HG03108 (cell line): ENCODE measurements around the gene IL1R2.
"Not testable (repeated sequence)": the region's sequence is repeated elsewhere in the genome, so short reads cannot be mapped to it uniquely, and the experiment has no call there.

Source experiments
- ATAC-seq: cut with Tn5 transposase; IDR thresholded peaks from one replicate; pipeline ENCODE4 v1.9.1; 2021; ENCODE audit warnings: moderate library complexity; ENCODE audit not compliant: unreplicated experiment

Gene IL1R2

DNA sequence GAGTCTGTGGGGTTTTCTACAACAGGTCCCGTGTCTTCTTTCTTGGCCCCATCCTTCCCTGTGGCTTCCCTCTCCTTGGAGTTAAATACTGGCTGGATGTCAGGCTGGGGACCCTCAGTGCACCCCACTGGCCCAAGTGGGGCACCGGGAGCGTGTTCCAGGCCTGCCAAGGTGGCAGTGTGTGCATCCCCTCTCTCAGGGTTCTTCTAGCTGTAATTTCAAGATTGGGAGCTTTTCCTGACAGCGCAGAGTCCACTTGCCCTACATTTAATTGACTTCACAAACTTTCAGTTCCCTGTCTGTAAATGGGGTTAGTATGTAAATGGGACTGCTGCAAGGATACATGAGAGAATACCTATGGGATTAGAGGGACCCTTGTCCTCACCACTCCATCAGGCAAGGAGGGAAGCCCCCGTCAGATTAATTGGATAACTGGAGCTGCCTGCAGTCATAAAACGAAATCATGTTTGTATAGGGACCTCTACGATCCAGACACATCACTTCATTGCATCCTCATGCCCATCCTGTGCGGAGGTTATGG is 66.6 kb downstream of the IL1R2 start:
- no peak for ATAC-seq

DNA sequence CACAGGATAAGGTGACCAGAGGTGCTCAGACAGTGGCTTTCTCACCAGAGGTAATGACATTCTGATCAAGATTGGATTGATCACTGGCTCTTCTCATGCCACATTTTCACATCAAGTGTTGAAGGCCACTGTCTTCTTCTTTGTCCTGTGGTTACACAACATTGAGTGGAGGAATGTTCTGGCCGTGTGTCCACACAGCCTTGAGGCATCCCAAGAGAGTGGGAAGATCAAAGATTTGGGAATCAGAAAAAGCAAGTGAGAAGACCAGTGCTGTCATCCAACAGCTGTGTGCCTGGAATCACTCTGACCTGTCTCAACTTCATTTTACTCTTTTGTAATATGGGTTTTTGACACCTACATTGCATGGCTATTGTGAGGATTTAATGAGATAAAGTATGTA is 67.4 kb downstream of the IL1R2 start:
- ATAC-seq: no peak

DNA sequence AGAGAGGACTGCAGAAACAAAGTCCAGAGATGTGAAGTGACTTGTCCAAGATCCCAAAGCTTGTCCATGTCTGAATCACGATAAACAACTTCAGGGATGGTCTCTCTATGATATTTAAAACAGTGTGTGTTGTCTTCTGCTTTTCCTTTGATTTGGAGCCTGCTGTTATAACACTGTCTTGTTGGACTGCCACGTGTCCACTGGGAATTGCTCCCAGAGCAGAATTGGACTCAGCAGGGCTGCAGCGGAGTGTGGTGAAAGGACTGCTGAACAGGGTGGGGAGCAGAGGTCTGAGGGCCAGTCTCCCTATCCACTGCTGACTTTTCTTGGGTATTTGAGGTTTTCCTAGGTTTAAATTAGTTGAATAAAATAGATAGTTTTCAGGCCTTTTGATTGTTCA is 68.3 kb downstream of the IL1R2 start:
- no peak for ATAC-seq

DNA sequence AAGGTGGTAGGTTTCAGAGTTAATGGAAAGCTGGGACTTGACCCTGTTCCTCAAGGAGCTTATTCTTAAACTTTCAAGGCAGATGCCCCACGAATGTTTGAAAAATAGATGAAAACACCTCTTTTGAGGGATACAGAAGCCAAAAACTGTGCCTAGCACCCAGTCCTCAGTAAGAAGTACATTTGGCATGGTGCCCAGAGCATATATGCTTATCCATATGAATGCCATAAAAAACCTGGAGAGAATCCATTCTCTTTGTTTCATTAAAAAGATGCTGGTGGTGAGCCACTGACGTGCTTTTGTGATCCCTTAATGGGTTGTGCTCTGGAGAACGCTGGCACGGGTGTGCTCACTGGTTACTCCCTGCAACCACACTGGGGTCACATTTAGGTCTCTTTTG is 69.0 kb downstream of the IL1R2 start:
- no peak for ATAC-seq

DNA sequence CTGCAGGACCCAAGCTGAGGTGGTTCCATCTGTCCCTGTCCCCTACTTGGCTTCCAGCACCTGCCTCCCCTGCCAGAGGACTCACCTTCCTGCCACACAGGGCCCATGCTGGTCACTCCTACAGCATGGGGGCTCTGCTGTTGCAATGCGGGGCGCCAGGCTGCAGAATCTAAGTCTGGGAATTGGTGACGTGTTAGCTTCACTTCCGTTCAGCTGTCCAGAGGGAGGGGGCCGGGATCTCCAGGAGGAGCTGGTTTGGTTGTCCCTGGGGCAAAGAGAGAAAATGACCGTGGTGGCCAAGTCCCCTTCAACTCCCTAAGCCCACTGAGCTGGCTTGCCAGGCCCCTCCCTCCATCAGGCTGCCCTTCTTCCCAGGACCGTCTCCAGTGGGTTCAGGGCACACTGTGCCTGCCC is 69.5 kb downstream of the IL1R2 start:
- no peak for ATAC-seq

DNA sequence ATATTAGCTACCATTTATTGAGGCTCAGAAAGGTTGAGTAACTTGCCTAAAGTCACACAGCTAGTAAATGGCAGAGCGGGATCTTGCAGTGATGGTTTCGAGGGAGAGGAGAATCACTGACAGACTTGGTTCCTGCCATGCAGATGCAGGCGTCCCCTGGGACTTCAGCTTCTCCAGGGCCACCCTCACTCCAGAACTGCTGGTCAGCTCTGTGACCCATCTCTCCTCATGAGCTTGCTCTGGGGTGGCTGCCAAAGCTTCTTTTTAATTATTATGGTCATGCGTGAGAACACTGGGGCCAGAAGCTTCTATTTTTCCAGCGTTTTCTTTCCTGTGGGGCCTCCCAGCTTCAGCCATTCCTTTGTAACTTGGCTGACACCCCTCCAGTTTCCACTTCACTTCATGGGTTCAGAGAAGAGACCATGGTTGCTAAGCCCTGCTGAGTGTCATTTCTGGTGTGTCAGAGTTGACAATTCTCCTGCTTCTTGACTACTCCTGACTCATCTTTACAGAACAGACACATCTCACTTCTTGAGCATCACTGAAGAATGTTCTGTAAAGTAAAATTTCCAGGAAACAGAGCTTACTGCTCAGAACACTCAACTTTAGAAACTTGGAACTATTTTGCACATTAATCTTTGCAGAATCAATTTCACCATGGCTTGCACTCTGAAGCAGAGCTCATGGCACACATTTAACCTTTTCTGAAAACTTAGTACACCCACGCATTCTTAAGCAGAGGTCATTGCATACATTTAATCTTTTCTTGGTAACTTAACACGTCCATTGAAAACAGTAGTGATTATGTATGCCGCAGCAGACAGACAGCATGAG is 70.4 kb downstream of the IL1R2 start:
- no peak for ATAC-seq

DNA sequence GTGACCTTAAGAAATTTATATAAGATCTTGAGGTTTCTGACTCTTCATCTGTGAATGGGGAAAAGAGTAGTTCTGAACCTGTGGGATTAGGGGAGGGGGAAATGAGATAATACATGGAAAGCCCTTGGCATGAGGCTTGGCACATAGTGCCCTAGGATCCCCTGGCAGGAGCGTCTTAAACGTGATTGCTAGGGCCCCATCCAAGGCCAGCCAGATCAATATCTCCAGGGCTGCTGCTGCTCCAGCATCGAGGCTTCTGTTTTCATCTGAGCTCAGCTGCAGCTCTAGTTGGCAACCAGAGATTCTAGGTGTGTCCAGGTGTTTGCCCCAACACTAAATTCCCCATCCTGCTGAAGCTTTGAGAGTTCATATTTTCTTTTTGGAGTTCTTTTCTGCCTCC is 71.0 kb downstream of the IL1R2 start:
- no peak for ATAC-seq

DNA sequence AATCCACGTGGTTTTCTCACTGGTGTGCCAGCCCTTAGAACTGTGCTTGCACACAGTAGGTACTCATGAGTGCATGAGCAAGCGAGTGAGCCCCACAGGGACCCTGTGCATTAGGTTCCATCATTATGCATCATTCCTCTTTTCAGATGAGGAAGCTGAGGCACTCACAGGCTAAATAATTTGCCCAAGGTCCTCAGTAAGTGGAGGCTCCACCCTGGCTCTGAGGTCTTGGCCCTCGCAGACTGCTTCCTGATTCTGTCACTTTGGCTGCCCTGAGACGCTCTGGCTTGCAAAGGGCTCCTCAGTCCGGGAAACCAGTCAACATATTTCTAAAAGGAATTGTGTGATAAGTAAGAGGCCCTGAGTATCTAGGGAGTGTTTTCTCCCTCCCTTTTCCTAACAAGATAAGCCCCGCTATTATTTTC is 71.7 kb downstream of the IL1R2 start:
- ATAC-seq: no peak

DNA sequence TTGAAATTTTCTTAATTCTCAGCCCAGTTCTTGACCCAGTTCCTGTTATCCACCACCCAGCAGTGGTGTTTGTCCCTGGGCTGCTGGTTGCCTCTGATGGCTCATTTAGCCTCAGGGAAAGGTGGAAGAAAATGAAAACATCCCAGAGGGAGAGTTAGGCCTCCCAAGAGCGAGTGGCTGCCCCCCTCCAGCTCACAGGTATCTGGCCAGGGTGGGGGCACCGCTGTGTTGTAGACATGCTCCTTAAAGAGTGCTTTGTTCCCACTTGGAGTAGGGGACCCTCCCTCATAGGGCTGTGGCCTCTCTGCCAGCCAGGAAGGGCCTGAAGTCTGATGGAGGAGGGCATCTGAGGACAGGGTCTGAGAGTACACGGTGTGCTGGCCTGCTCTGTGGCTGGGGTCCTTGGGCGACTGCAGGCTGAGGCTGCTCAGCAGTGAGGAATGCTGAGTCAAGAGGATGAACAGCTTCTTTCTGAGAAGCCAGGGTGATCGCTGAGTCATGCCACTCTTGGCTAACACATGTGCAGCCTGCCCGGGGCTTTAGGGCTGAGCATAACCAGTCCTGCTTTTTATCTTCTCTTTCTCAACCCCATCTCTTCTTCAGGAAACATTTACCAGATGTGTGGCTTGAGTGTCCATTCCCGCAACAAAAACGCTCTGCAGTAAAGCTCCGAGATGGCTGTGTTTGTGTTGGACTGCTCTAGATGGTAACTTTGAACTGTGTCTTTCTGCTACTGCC is 72.3 kb downstream of the IL1R2 start:
- ATAC-seq: no peak

DNA sequence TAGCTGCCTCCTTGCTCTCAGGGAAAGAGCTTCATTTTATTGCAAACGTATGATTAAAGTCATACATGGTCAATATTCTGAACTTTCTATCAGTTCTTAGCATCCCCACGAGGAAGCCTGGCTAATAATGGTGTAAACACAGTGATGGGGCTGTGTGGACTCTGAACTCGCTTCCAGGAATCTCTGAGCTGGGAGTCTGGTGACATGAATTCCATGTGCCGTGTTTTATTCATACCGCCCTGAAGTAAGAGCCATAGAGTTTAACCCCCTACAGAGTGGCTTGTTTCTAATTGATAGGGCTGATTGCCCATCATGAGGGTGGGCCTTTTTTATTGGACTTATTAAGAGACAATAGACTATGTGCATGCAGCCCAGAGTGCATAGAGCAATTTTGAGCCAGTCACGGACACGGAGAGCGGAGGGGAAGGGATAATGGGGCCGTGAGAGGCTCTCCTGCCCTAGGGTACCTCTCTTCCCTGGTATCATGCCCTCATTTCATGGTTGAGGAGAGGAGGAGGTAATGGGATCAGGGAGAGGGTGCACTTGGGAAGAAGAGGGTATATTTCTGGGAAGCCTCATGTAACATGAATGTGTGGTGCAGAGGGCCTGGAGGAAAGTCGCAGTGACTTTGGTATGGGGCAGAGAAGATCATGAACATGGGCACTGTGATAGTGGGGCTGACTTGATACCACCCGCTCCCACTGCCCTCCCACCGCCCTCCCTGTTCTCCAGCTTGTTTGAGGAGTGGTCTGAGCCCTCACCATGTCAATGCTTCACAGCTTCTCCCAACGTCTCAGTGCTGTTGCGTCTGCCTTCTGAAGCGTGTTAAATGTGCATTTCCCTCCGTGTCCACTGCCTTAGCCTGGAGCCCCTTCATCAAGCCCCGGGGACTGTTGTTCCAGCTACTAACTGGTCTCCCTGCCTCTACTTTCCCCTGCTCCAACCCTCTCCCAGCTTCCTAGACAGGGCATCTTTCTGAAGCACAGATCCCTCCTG is 73.2 kb downstream of the IL1R2 start:
- ATAC-seq: no peak

DNA sequence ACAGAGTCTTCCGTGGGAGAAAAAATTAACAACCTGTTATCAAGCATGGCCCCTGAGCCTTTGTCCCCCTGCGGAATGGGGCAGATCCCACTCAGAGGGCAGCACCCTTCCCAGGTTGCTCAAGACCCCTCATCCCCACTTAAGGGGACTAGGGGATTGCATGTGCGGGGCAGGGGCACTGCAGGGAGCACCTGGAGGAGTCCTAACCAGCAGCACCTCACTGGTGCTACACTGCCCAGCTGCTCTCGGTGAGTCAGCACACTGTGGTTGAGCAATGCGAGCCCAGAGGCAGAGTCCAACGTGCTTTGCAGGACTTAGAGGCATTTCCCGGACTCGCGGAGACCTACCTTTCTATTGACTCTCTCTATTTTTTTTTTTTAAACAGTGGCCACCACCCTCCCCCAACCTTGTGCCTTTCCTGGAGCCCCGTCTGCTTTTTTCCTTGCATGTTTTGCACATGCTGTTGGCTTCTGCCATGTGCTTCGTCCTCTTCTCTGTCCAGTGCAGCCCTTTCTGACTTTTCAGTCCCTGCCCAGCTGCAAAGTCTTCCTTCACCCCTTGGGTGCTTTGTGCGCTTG is 74.0 kb downstream of the IL1R2 start:
- no peak for ATAC-seq

DNA sequence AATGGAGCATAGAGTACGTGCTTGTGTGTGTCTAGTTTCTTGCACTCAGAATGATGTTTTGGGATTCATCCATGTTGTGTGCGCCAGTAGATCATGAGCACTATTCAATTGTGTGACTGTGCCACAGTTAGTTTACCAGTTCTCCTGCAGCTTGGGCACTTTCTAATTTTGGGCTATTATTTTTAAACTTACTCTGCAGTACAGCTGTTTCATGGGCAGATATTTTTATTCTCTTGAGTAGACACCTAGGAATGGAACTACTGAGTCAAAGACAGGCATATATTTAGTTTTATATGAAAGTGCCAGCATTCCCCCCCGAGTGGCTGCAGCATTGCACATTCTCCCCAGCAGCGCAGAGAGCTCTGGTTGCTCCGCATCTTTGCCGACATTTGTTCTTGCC is 74.8 kb downstream of the IL1R2 start:
- ATAC-seq: no peak

DNA sequence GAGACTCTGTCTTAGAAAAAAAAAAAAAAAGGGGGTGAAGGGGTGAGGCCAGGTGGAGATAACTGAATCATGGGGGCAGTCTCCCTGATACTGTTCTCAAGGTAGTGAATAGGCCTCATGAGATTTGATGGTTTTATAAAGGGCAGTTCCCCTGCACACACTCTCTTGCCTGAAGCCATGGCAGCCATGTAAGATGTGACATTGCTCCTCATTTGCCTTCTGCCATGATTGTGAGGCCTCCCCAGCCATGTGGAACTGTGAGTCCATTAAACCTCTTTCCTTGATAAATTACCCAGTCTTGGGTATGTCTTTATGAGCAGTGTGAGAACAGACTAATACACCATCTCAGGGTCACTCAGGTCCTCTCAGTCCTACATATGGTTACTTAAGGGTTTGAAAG is 76.4 kb downstream of the IL1R2 start:
- not testable (repeated sequence) for ATAC-seq

DNA sequence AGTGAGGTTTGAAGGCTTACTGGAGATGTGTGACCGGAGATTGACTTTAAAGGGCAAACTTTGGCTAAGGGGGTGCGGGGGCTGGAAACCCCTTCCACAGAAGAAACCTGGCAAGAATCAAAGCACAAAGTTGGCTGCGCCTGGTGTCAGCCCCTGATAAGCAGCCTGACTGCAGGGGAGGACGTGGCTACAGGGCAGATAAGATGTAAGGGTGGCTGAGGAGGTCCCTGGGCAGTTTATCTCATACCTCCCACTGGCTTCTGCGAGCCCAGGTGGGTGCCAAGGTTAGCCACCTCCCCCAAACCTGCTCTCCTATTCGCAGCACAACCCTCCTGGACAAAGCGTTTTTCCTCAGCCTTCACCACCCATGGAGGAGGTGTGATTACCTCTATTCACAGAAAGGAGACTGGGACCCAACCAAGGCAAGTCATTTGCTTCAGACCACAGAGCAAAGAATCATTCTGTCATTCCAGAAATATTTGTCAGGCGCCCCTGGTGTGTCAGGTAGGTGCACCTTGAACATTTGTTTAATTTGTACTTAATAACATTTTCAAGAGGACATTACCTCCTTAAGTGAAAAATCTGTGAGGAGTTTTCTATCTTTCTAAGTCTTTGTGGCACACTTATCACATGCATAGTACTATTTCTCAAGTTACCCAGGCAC is 77.7 kb downstream of the IL1R2 start:
- ATAC-seq: no peak

DNA sequence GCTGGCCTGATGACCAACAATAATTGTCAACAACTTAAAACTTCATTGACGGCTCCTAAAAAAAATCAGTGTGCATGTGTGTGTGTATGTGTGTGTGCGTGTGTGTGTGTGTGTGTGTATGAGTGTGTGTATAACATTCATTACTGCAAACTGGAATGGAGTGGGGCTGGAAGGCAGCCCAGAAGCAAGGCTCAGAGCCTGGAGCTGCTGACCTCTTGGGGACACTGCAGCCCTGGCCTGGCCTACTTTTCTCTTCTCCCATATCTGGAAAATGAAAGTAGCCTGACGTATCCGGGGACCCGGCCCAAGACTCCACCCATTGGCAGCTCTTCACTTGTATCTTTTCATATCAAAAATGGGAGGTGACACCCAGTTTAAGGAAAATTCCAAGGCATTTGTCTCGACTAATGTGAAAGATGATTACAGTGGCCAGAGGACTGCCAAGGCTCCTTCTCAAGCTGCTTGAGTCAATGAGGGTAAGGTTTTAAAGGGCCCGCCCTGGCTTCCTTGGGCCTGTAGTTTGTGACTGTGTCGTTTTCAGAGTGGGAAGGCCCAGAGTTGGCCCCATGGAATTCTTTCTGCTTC is 78.4 kb downstream of the IL1R2 start:
- ATAC-seq: no peak

DNA sequence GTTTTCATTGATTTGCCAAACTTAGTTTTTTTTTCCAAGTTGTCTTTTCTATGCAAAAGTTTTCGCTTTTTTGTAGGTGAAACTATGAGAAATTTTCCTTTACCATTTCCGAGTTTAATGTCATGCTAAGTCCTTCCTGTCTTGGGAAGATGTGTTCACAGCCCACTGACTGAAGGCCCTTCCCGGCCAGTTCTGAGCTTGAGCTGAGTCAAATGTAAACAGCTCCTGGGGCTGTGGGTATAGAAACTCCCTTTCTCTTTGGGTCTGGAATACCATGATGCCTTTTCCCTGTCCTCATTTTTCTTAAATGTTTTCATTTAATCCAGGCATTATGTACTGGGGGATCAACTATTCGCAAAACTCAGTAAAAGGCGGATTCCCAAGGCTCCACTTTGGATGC is 81.0 kb downstream of the IL1R2 start:
- no peak for ATAC-seq

DNA sequence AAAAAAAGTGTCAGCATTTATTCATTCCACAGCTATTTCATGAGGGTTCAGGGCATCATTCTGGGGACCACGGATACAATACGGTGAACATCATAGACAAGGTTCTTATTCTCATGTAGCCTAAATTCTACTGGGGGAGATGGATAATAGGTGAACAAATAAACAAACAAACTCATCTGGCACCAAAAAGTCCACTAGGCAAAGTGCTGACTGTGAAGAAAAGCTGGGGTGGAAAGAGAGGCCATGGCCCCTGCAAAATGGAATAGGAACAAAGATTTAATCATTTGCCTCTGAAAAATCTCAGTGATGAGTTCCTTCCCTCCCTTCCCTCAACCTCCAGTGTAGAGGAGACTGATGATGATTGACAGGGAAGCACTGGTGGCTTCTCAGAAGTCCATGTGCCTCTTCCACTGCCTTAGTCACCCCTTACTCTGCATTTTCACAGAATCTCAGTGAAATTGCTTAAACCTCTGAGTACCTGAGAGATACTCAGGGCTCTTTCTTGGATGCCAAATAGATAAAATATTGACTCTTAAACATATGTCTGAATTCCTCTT is 81.5 kb downstream of the IL1R2 start:
- ATAC-seq: no peak

DNA sequence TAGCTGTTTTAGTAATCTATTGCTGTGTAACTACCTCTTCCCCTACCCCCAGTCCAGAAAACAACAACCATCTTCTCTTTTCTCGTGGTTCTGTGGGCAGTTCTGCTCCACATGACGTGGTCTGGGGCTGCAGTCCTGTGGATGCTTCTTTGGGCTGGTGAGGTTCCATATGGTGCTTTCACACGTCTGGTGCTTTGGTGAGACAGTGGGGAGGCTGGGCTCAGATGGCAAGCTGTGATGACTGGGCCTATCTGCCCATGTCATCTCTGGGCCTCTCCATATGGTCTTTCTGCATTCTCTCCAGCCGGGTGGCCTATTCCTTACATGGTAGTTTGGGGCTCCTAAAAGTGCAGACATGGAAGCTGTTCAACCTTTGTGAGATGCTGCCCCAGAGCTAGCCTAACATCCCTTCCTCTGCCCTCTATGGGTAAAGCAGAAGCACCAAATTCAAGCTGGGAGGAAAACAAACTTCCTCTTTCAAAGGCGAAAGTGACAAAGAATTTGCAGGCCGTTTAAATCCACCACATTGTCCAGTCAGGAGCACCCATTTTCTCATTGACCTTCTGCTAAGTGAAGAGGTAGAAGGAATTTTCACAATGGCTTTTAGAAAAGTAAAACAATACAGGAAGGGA is 82.5 kb downstream of the IL1R2 start:
- no peak for ATAC-seq

DNA sequence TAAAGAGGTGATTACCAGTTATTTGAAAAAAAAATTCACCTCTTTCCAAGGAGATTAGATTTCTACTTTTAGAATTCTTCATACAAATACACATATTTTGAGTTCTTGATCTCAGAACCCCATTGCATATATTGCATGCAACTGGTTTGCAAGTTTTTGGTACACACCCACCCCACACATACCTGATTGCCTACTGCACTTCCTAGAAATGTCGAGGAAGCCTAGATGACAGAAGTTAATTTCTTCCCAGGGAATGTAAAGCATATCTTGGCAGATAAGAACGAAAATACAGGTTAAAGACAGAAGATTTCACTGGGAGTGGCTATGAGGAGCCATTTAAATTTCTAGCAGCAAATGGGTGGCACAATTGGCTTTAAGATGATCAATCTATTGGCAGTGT is 83.7 kb downstream of the IL1R2 start:
- no peak for ATAC-seq
